Gastrocnemius medialis (tissue), 4 donors: ENCODE results near the gene ZBTB45.

Experiments
- POLR2A ChIP-seq, 2 donors: fragments of 450-650 bp; IDR thresholded peaks; one replicate each; pipeline ENCODE4 v1.6.1; 2017; ENCODE audit warnings: antibody characterized with exemption in 2 of 2, mild to moderate bottlenecking in 2 of 2, moderate library complexity in 2 of 2
- TF ChIP-seq, protein P1 (sequence below), 5 experiments: fragments of 450-650 bp in 3 of 5; fragments of 200-600 bp in 2 of 5; sonication (generic) in 2 of 5; IDR thresholded peaks in 4 of 5; conservative IDR thresholded peaks in 1 of 5; 1 replicate in 4 of 5; 2 replicates in 1 of 5; pipeline ENCODE4 v1.5.1; 2016 to 2019; ENCODE audit warnings: antibody characterized with exemption in 5 of 5, mild to moderate bottlenecking in 3 of 5, moderate library complexity in 3 of 5

- TF ChIP-seq POLR2A (IDR thresholded peaks at IDR 0.05) = no peak
- TF ChIP-seq, protein P1, sequence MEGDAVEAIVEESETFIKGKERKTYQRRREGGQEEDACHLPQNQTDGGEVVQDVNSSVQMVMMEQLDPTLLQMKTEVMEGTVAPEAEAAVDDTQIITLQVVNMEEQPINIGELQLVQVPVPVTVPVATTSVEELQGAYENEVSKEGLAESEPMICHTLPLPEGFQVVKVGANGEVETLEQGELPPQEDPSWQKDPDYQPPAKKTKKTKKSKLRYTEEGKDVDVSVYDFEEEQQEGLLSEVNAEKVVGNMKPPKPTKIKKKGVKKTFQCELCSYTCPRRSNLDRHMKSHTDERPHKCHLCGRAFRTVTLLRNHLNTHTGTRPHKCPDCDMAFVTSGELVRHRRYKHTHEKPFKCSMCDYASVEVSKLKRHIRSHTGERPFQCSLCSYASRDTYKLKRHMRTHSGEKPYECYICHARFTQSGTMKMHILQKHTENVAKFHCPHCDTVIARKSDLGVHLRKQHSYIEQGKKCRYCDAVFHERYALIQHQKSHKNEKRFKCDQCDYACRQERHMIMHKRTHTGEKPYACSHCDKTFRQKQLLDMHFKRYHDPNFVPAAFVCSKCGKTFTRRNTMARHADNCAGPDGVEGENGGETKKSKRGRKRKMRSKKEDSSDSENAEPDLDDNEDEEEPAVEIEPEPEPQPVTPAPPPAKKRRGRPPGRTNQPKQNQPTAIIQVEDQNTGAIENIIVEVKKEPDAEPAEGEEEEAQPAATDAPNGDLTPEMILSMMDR (IDR thresholded peaks at IDR 0.05 in 4 of 5, conservative IDR thresholded peaks at IDR 0.05 in 1 of 5) = no peak
These were observed 44.5 kb downstream of the ZBTB45 start for GRCh38 chr19:58474997-58475713.
